K562 (cell line): ENCODE measurements around the gene GALNT15. TPM values are rescaled to one million over a fixed set of nuclear protein-coding genes. Genes with fewer than 3 reads are reported as not detected.

ENCODE experiments used
- ATAC-seq: fragments of 200-7000 bp; cut with Tn5 transposase; 3 replicates; pipeline ENCODE4 v1.9.1; 2020; ENCODE audit warnings: moderate library complexity
- BruUV-seq: library from RNA; stranded (reverse); fragments of 400-500 nt; replicated peaks from 2 replicates; lab custom pipeline; 2021; lab: Mats Ljungman, UMichigan
- CTCF ChIA-PET: fragments of 300-600 bp; formaldehyde crosslinking; extraction: SDS; loops from one replicate; lab custom pipeline; 2021; ENCODE audit warnings: low intra/inter-chr PET ratio; lab: Yijun Ruan, JAX
- POLR2A ChIA-PET: fragments of 300-600, 350-650 bp; sonication (Branson Sonifier 250); formaldehyde crosslinking; extraction: SDS; loops from one replicate; lab custom pipeline; 2021; ENCODE audit warnings: antibody characterized with exemption, inconsistent platforms; lab: Yijun Ruan, JAX
- DNase-seq, 4 experiments: peaks; one replicate each; pipeline versions ENCODE4 v3.0.0 to v3.0.0-alpha.2; 2011 to 2018; ENCODE audit warnings: low spot score in 3 of 4, mixed read lengths in 3 of 4; ENCODE audit errors: extremely low read depth in 1 of 4
- FAIRE-seq: peaks from 2 replicates; lab custom pipeline; 2011; peaks lifted over from hg19 to GRCh38; lab: Jason Lieb, UNC
- H2AFZ ChIP-seq: 2 replicates; pipeline ENCODE4 v1.6.0; 2011; ENCODE audit warnings: low read depth, low read length, control low read depth, inconsistent platforms
- H3K27ac ChIP-seq: fragments of 200-600 bp; 3 replicates; pipeline ENCODE4 v1.8.0; 2011; ENCODE audit warnings: low read depth, mild to moderate bottlenecking, control low read depth, inconsistent platforms, low read length, moderate library complexity, mixed read lengths; ENCODE audit errors: extremely low read depth
- H3K27me3 ChIP-seq, 2 experiments: fragments of 300-600 bp in 1 of 2; 2 replicates in 1 of 2; 3 replicates in 1 of 2; pipeline versions ENCODE4 v1.6.0 to v1.8.0; 2011; ENCODE audit warnings: inconsistent platforms in 2 of 2, low read length in 2 of 2, mild to moderate bottlenecking in 1 of 2, mixed read lengths in 1 of 2, moderate library complexity in 1 of 2; ENCODE audit not compliant: control insufficient read depth in 2 of 2, insufficient read depth in 2 of 2
- H3K36me3 ChIP-seq: fragments of 300-600 bp; 3 replicates; pipeline ENCODE4 v1.8.0; 2011; ENCODE audit warnings: mild to moderate bottlenecking, low read length, inconsistent platforms; ENCODE audit not compliant: control insufficient read depth, insufficient read depth
- H3K4me1 ChIP-seq, 2 experiments: fragments of 200-600 bp in 1 of 2; replicated peaks in 1 of 2; 2 replicates in 1 of 2; 3 replicates in 1 of 2; pipeline versions ENCODE4 v1.5.1 to v1.8.0; 2011; ENCODE audit warnings: inconsistent platforms in 2 of 2, low read length in 2 of 2, mild to moderate bottlenecking in 1 of 2, mixed read lengths in 1 of 2, moderate library complexity in 1 of 2; ENCODE audit not compliant: control insufficient read depth in 2 of 2, insufficient read depth in 2 of 2
- H3K4me2 ChIP-seq: 2 replicates; pipeline ENCODE4 v1.6.1; 2011; ENCODE audit warnings: low read length, control low read depth, inconsistent platforms, mixed read lengths; ENCODE audit not compliant: insufficient read depth
- H3K4me3 ChIP-seq: fragments of 200-600 bp; sonication (generic), shearing (Covaris generic); 2 replicates; pipeline ENCODE4 v1.5.1; 2016; ENCODE audit warnings: control low read depth, inconsistent platforms
- H3K79me2 ChIP-seq: fragments of 200-600 bp; 3 replicates; pipeline ENCODE4 v1.8.0; 2011; ENCODE audit warnings: low read length, inconsistent platforms; ENCODE audit not compliant: control insufficient read depth, insufficient read depth
- H3K9ac ChIP-seq, 2 experiments: 2 replicates each; pipeline versions ENCODE4 v1.6.0 to v1.6.1; 2011; ENCODE audit warnings: low read depth in 2 of 2, low read length in 2 of 2, control low read depth in 1 of 2, inconsistent platforms in 1 of 2, mild to moderate bottlenecking in 1 of 2, mixed read lengths in 1 of 2; ENCODE audit not compliant: insufficient read depth in 1 of 2
- H3K9me1 ChIP-seq: one replicate; pipeline ENCODE4 v1.6.0; 2011; ENCODE audit warnings: inconsistent platforms, mild to moderate bottlenecking, low read length, moderate library complexity; ENCODE audit not compliant: control insufficient read depth, insufficient read depth
- H3K9me3 ChIP-seq: replicated peaks from 2 replicates; pipeline ENCODE4 v1.5.1; 2011; ENCODE audit warnings: low read depth, low read length, inconsistent platforms; ENCODE audit not compliant: control insufficient read depth, insufficient read depth
- H4K20me1 ChIP-seq: replicated peaks from 2 replicates; pipeline ENCODE4 v1.6.1; 2011; ENCODE audit warnings: low read length, inconsistent platforms, mixed read lengths; ENCODE audit not compliant: control insufficient read depth, insufficient read depth
- C11orf30 ChIP-seq: fragments of 450-650 bp; IDR thresholded peaks from 2 replicates; pipeline ENCODE4 v1.6.1; 2016; ENCODE audit warnings: low read depth, mild to moderate bottlenecking
- EGR1 ChIP-seq: fragments of 450-650 bp; conservative IDR thresholded peaks from 2 replicates; pipeline ENCODE4 v1.6.1; 2017; ENCODE audit warnings: mild to moderate bottlenecking
- GABPA ChIP-seq: fragments of 200-800 bp; sonication (Bioruptor generic); conservative IDR thresholded peaks from 2 replicates; pipeline ENCODE4 v1.6.1; 2016; ENCODE audit warnings: low read depth, missing genetic modification characterization, missing compliant biosample characterization
- KDM5B ChIP-seq: fragments of 200-600 bp; sonication (generic); IDR thresholded peaks from 2 replicates; pipeline ENCODE4 v1.6.1; 2012; ENCODE audit warnings: low read depth, mild to moderate bottlenecking, moderate library complexity, low read length, control low read depth, inconsistent platforms; ENCODE audit not compliant: insufficient replicate concordance
- ZBTB17 ChIP-seq: fragments of 450-650 bp; formaldehyde crosslinking; IDR thresholded peaks from 2 replicates; pipeline ENCODE4 v1.4.0; 2020; ENCODE audit warnings: mild to moderate bottlenecking
- ZNF316 ChIP-seq: fragments of 450-650 bp; IDR thresholded peaks from 2 replicates; pipeline ENCODE4 v1.6.1; 2016
- ZNF384 ChIP-seq: IDR thresholded peaks from 2 replicates; pipeline ENCODE4 v1.6.1; 2012; ENCODE audit warnings: low read depth, low read length, improper control_type of control experiment
- WGBS: fragments of 100-300 bp; shearing (Covaris generic); methylation state at CpG from one replicate; pipeline ENCODE4 v1.1.6; 2016; ENCODE audit warnings: low coverage, mixed read lengths; ENCODE audit not compliant: insufficient coverage; ENCODE audit errors: missing lambda C conversion rate; 5-methylcytosine and 5-hydroxymethylcytosine counted together
- in situ Hi-C: fragments of 300-500 bp; cut with MboI; formaldehyde crosslinking; loops from 4 replicates; pipeline ENCODE4 v1.15.0; 2018; ENCODE audit warnings: inconsistent platforms, mixed read lengths
- intact Hi-C: fragments of 100-400 bp; cut with micrococcal nuclease; formaldehyde crosslinking; loops from 2 replicates; pipeline ENCODE4 v1.14.2; 2022
- polyA plus RNA-seq, 8 experiments: library from polyadenylated mRNA; depleted of rRNA in 4 of 8; stranded (reverse) in 5 of 8; unstranded in 3 of 8; fragments of >200 nt; fragmentation: Nextera tagmentation in 2 of 8; fragmentation: Illumina TruSeq in 1 of 8; extraction: Ambion mirVana in 2 of 8; extraction: Trizol in 1 of 8; gene quantifications; 2 replicates each; pipeline versions ENCODE4 v1.2.1 to v1.2.3, GENCODE V29; 2011 to 2014; ENCODE audit warnings: inconsistent platforms in 1 of 8, missing spikeins in 1 of 8
- total RNA-seq, 7 experiments: library from RNA; depleted of rRNA in 6 of 7; stranded (reverse); fragments of >200 nt in 6 of 7; fragmentation: Illumina TruSeq in 2 of 7; extraction: Trizol in 2 of 7; gene quantifications; 2 replicates each; pipeline versions ENCODE4 v1.2.1 to v1.2.3, GENCODE V29; 2011 to 2021; ENCODE audit warnings: low replicate concordance in 1 of 7
- TF ChIP-seq, protein P1 (sequence below): sonication (generic); formaldehyde crosslinking; IDR thresholded peaks from 2 replicates; pipeline ENCODE4 v1.8.0; 2023; ENCODE audit warnings: mild to moderate bottlenecking, missing genetic modification reagents
- TF ChIP-seq, protein P2 (sequence below): fragments of 450-650 bp; IDR thresholded peaks from 2 replicates; pipeline ENCODE4 v1.6.1; 2017; ENCODE audit warnings: antibody characterized with exemption, mild to moderate bottlenecking
- TF ChIP-seq, protein P3 (sequence below): fragments of 250-450 bp; sonication (Bioruptor Pico); IDR thresholded peaks from 2 replicates; pipeline ENCODE4 v1.8.0; 2021; ENCODE audit warnings: moderate library complexity, mild to moderate bottlenecking, inconsistent platforms

The GALNT15 gene
- total and polyA plus RNA-seq, 9 of the 15 experiments (the other 6 are each of a cell fraction or from before 2014, with no cell fraction given): not detected

DNA sequence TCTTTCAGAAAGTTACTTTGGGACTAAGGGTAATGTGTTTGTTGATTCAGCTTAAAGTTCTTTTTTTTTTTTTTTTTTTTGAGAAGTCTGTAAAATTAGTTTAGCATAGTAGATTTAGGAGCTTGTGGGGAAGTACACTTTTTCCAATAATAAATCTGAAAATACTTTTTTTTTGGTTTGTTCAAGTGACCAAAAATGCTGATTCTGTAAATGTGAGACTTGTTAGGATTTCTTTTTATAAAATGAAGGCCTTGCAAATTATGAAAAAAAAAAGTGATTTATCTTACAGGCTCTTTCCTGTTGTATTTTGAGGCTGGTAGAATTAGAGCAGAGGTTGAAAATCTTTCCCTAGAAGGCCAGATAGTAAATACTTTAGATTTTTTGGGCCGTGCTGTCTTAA lies 98.1 kb downstream of the GALNT15 start:
- H4K20me1 ChIP-seq: 0 out of 2 replicates have a peak, but pooled peaks cover 5% of the 10 kb centered on the region
- no peaks in the 10 kb centered on the region for H3K9me3 ChIP-seq
- in situ Hi-C loops: no loop called here
- peak; percentile 77 for TF ChIP-seq ZNF316
- TF ChIP-seq ZBTB17: no peak
- peak; percentile 60; the same call in 1 of the 2 replicates for TF ChIP-seq C11orf30
- H3K4me1 ChIP-seq: peaks cover 0 to under 1% of the 10 kb centered on the region in 2 experiments; a peak in 1 of 5 replicates
- ATAC-seq: no peak
- H3K27me3 ChIP-seq: no peaks in the 10 kb centered on the region
- BruUV-seq: no TSS peak
- H3K36me3 ChIP-seq: peaks cover 84% of the 10 kb centered on the region
- ChIA-PET POLR2A (interaction anchor here (0.9 kb wide), 1 partner anchor 31 kb away, joined by 3 read pairs; no protein-coding TSS in a partner anchor), CTCF (interaction anchor here (0.6 kb wide), 1 partner anchor 275 kb away, joined by 6 read pairs; no protein-coding TSS in a partner anchor)
- H3K4me2 ChIP-seq: no peak overlapping the region
- no peak for DNase-seq
- no peaks in the 10 kb centered on the region for H3K9me1 ChIP-seq
- no peak overlapping the region for H2AFZ ChIP-seq
- intact Hi-C loops: no loop called here
- 93% methylated on average over 1 of the region's 1 CpG for WGBS
- FAIRE-seq: no peak
- no peak overlapping the region for H3K9ac ChIP-seq
- H3K4me3 ChIP-seq: no peak overlapping the region
- H3K79me2 ChIP-seq: peaks cover 18% of the 10 kb centered on the region
- H3K27ac ChIP-seq: no peak overlapping the region

DNA sequence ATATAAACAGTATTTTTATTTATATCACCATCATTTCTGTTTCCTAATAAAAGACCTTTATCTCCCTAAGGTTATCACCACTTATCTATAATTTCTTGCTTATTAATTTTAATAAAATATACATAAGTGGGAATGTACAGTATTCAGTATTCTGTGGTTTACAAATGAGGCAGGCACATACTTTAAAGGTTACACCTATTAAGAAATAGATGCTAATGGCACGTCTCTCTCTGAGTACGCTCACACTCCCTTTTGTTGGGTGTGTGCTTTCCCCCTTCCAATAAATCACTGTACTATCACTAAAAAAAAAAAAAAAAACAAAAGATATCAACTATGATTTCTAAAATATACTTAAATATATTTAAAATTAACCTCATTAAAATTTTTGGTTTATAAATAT lies 99.4 kb downstream of the GALNT15 start:
- no peak overlapping the region for H3K27ac ChIP-seq
- no peak overlapping the region for H3K4me3 ChIP-seq
- in situ Hi-C loops (no loop called here), intact Hi-C loops (no loop called here)
- H4K20me1 ChIP-seq: 0 out of 2 replicates have a peak, but pooled peaks cover under 1% of the 10 kb centered on the region
- CTCF ChIA-PET: interaction anchor here (0.6 kb wide), 1 partner anchor 277 kb away, joined by 7 read pairs; no protein-coding TSS in a partner anchor
- peaks cover 5% of the 10 kb centered on the region for H3K79me2 ChIP-seq
- no peak overlapping the region for H2AFZ ChIP-seq
- H3K9me1 ChIP-seq: no peaks in the 10 kb centered on the region
- FAIRE-seq (no peak), ATAC-seq (no peak), DNase-seq (no peak)
- H3K4me1 ChIP-seq: no peaks in the 10 kb centered on the region
- BruUV-seq: no TSS peak
- H3K9ac ChIP-seq: no peak overlapping the region
- H3K9me3 ChIP-seq: no peaks in the 10 kb centered on the region
- no peaks in the 10 kb centered on the region for H3K27me3 ChIP-seq
- H3K4me2 ChIP-seq: no peak overlapping the region
- POLR2A ChIA-PET: no interaction called here
- 100% methylated on average over 2 of the region's 2 CpGs for WGBS
- H3K36me3 ChIP-seq: peaks cover 93% of the 10 kb centered on the region
- TF ChIP-seq KDM5B (no peak), EGR1 (no peak), ZNF384 (no peak), GABPA (tag) (no peak)
- TF ChIP-seq, protein P1, sequence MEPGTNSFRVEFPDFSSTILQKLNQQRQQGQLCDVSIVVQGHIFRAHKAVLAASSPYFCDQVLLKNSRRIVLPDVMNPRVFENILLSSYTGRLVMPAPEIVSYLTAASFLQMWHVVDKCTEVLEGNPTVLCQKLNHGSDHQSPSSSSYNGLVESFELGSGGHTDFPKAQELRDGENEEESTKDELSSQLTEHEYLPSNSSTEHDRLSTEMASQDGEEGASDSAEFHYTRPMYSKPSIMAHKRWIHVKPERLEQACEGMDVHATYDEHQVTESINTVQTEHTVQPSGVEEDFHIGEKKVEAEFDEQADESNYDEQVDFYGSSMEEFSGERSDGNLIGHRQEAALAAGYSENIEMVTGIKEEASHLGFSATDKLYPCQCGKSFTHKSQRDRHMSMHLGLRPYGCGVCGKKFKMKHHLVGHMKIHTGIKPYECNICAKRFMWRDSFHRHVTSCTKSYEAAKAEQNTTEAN: no peak
- TF ChIP-seq, protein P2, sequence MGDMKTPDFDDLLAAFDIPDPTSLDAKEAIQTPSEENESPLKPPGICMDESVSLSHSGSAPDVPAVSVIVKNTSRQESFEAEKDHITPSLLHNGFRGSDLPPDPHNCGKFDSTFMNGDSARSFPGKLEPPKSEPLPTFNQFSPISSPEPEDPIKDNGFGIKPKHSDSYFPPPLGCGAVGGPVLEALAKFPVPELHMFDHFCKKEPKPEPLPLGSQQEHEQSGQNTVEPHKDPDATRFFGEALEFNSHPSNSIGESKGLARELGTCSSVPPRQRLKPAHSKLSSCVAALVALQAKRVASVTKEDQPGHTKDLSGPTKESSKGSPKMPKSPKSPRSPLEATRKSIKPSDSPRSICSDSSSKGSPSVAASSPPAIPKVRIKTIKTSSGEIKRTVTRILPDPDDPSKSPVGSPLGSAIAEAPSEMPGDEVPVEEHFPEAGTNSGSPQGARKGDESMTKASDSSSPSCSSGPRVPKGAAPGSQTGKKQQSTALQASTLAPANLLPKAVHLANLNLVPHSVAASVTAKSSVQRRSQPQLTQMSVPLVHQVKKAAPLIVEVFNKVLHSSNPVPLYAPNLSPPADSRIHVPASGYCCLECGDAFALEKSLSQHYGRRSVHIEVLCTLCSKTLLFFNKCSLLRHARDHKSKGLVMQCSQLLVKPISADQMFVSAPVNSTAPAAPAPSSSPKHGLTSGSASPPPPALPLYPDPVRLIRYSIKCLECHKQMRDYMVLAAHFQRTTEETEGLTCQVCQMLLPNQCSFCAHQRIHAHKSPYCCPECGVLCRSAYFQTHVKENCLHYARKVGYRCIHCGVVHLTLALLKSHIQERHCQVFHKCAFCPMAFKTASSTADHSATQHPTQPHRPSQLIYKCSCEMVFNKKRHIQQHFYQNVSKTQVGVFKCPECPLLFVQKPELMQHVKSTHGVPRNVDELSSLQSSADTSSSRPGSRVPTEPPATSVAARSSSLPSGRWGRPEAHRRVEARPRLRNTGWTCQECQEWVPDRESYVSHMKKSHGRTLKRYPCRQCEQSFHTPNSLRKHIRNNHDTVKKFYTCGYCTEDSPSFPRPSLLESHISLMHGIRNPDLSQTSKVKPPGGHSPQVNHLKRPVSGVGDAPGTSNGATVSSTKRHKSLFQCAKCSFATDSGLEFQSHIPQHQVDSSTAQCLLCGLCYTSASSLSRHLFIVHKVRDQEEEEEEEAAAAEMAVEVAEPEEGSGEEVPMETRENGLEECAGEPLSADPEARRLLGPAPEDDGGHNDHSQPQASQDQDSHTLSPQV: no peak
- TF ChIP-seq, protein P3, sequence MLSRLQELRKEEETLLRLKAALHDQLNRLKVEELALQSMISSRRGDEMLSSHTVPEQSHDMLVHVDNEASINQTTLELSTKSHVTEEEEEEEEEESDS (CRISPR knock-in tag): no peak
